HepG2 (cell line): ENCODE data around the gene MFRP. TPM values are rescaled to one million over a fixed set of nuclear protein-coding genes. Genes with fewer than 3 reads are reported as not detected.

ENCODE experiments used
- AHDC1 ChIP-seq: sonication (generic); formaldehyde crosslinking; IDR thresholded peaks from 2 replicates; pipeline ENCODE4 v1.5.1; 2020; ENCODE audit warnings: mild to moderate bottlenecking, missing genetic modification reagents, borderline replicate concordance
- HOXA7 ChIP-seq: sonication (generic); formaldehyde crosslinking; IDR thresholded peaks from 2 replicates; pipeline ENCODE4 v1.8.1; 2022; ENCODE audit warnings: mild to moderate bottlenecking, missing genetic modification reagents, moderate library complexity
- ZNF407 ChIP-seq: sonication (generic); formaldehyde crosslinking; IDR thresholded peaks from one replicate; pipeline ENCODE4 v1.5.1; 2020; ENCODE audit warnings: mild to moderate bottlenecking, missing genetic modification reagents; ENCODE audit errors: not compliant biosample characterization
- ZNF615 ChIP-seq: sonication (generic); formaldehyde crosslinking; IDR thresholded peaks from 2 replicates; pipeline ENCODE4 v1.5.0; 2020; ENCODE audit warnings: mild to moderate bottlenecking, missing genetic modification reagents, borderline replicate concordance
- ZNF776 ChIP-seq: sonication (generic); formaldehyde crosslinking; IDR thresholded peaks from 2 replicates; pipeline ENCODE4 v1.4.0; 2020; ENCODE audit warnings: mild to moderate bottlenecking, missing genetic modification reagents
- polyA plus RNA-seq, 8 experiments: library from polyadenylated mRNA; depleted of rRNA in 3 of 8; stranded (reverse) in 7 of 8; unstranded in 1 of 8; fragments of >200 nt; fragmentation: Illumina TruSeq in 4 of 8; extraction: Trizol in 4 of 8; gene quantifications; 2 replicates each; pipeline versions ENCODE4 v1.2.1 to v1.2.3, GENCODE V29; 2011 to 2016; ENCODE audit warnings: low read depth in 4 of 8, missing spikeins in 1 of 8, mixed read lengths in 1 of 8; ENCODE audit not compliant: insufficient read depth in 1 of 8
- total RNA-seq, 5 experiments: library from RNA; depleted of rRNA; stranded (reverse); fragments of >200 nt; fragmentation: Illumina TruSeq; extraction: Trizol; gene quantifications; 2 replicates each; pipeline ENCODE4 v1.2.3, GENCODE V29; 2016; ENCODE audit warnings: low read depth in 1 of 5
- TF ChIP-seq, protein P1 (sequence below): sonication (generic); formaldehyde crosslinking; IDR thresholded peaks from 2 replicates; pipeline ENCODE4 v1.4.0; 2020; ENCODE audit warnings: mild to moderate bottlenecking, low read depth, missing genetic modification reagents

The MFRP gene
- total and polyA plus RNA-seq, 2 of the 13 experiments (the other 11 are each of a cell fraction or from before 2014, with no cell fraction given), result not detected

GRCh38 chr11:119316016-119316728 lies 30.3 kb downstream of the MFRP start (continued):
- TF ChIP-seq ZNF407 (no peak), ZNF776 (CRISPR knock-in tag) (no peak), ZNF615 (CRISPR knock-in tag) (no peak), HOXA7 (CRISPR knock-in tag) (no peak), AHDC1 (CRISPR knock-in tag) (no peak)
- TF ChIP-seq, protein P1, sequence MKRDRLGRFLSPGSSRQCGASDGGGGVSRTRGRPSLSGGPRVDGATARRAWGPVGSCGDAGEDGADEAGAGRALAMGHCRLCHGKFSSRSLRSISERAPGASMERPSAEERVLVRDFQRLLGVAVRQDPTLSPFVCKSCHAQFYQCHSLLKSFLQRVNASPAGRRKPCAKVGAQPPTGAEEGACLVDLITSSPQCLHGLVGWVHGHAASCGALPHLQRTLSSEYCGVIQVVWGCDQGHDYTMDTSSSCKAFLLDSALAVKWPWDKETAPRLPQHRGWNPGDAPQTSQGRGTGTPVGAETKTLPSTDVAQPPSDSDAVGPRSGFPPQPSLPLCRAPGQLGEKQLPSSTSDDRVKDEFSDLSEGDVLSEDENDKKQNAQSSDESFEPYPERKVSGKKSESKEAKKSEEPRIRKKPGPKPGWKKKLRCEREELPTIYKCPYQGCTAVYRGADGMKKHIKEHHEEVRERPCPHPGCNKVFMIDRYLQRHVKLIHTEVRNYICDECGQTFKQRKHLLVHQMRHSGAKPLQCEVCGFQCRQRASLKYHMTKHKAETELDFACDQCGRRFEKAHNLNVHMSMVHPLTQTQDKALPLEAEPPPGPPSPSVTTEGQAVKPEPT, result no peak
